Measurements from ENCODE around the gene NFE2L3. TPM values are rescaled to one million over a fixed set of nuclear protein-coding genes. Genes with fewer than 3 reads are reported as not detected.

NFE2L3 gene
- total RNA-seq, 1 experiment from 2014 or later, result 69.0 TPM

GRCh38 chr7:26202019-26202990 is 50.3 kb downstream of the NFE2L3 start:
- Histone ChIP-seq H3K27me3 (ENCODE audit: control insufficient read depth, insufficient read depth, low read length) (no peaks in the 10 kb centered on the region), H3K4me3 (ENCODE audit: insufficient read depth, low read depth, low read length) (peak overlapping the region; percentile 94), H3K36me3 (replicated peaks; ENCODE audit: control insufficient read depth, insufficient read depth, low read length) (peaks cover 16% of the 10 kb centered on the region)
- peak; percentile 68 for DNase-seq

- no peak for DNase-seq
- no peaks in the 10 kb centered on the region for H3K27me3 ChIP-seq (ENCODE audit: control insufficient read depth, insufficient read depth, low read length)
- peaks cover 19% of the 10 kb centered on the region for H3K36me3 ChIP-seq (replicated peaks; ENCODE audit: control insufficient read depth, insufficient read depth, low read length)
- H3K4me3 ChIP-seq (ENCODE audit: insufficient read depth, low read depth, low read length), result peak overlapping the region; percentile 94
Observed at GRCh38 chr7:26203016-26203415, 51.0 kb downstream of the NFE2L3 start.

GRCh38 chr7:26208040-26208439 is 56.0 kb downstream of the NFE2L3 start:
- peaks cover 28% of the 10 kb centered on the region for H3K36me3 ChIP-seq (replicated peaks; ENCODE audit: control insufficient read depth, insufficient read depth, low read length)

GRCh38 chr7:26212921-26213718 is 61.1 kb downstream of the NFE2L3 start:
- H3K36me3 ChIP-seq (replicated peaks; ENCODE audit: control insufficient read depth, insufficient read depth, low read length), result peaks cover 15% of the 10 kb centered on the region
- H3K4me3 ChIP-seq (ENCODE audit: insufficient read depth, low read depth, low read length), result no peak overlapping the region
- no peaks in the 10 kb centered on the region for H3K27me3 ChIP-seq (ENCODE audit: control insufficient read depth, insufficient read depth, low read length)
- DNase-seq, result no peak

More at GRCh38 chr7:26208040-26208439, 56.0 kb downstream of the NFE2L3 start:
- no peaks in the 10 kb centered on the region for H3K27me3 ChIP-seq (ENCODE audit: control insufficient read depth, insufficient read depth, low read length)
- no peak overlapping the region for H3K4me3 ChIP-seq (ENCODE audit: insufficient read depth, low read depth, low read length)
- DNase-seq, result no peak

GRCh38 chr7:26213807-26214515 is 62.0 kb downstream of the NFE2L3 start:
- Histone ChIP-seq H3K4me3 (ENCODE audit: insufficient read depth, low read depth, low read length) (no peak overlapping the region), H3K27me3 (ENCODE audit: control insufficient read depth, insufficient read depth, low read length) (no peaks in the 10 kb centered on the region), H3K36me3 (replicated peaks; ENCODE audit: control insufficient read depth, insufficient read depth, low read length) (peaks cover 13% of the 10 kb centered on the region)
- no peak for DNase-seq

GRCh38 chr7:26216049-26216448 is 64.1 kb downstream of the NFE2L3 start:
- peaks cover 2% of the 10 kb centered on the region for H3K36me3 ChIP-seq (replicated peaks; ENCODE audit: control insufficient read depth, insufficient read depth, low read length)
- DNase-seq, result no peak
- no peaks in the 10 kb centered on the region for H3K27me3 ChIP-seq (ENCODE audit: control insufficient read depth, insufficient read depth, low read length)
- H3K4me3 ChIP-seq (ENCODE audit: insufficient read depth, low read depth, low read length), result no peak overlapping the region

GRCh38 chr7:26224359-26224758 is 72.4 kb downstream of the NFE2L3 start:
- Histone ChIP-seq H3K36me3 (replicated peaks; ENCODE audit: control insufficient read depth, insufficient read depth, low read length) (no peaks in the 10 kb centered on the region), H3K4me3 (ENCODE audit: insufficient read depth, low read depth, low read length) (no peak overlapping the region), H3K27me3 (ENCODE audit: control insufficient read depth, insufficient read depth, low read length) (no peaks in the 10 kb centered on the region)
- DNase-seq, result no peak

- no peak for DNase-seq
- no peak overlapping the region for H3K4me3 ChIP-seq (ENCODE audit: insufficient read depth, low read depth, low read length)
- no peaks in the 10 kb centered on the region for H3K27me3 ChIP-seq (ENCODE audit: control insufficient read depth, insufficient read depth, low read length)
- no peaks in the 10 kb centered on the region for H3K36me3 ChIP-seq (replicated peaks; ENCODE audit: control insufficient read depth, insufficient read depth, low read length)
Observed at GRCh38 chr7:26227987-26228386, 76.0 kb downstream of the NFE2L3 start.

GRCh38 chr7:26233902-26234511 is 82.0 kb downstream of the NFE2L3 start:
- no peaks in the 10 kb centered on the region for H3K36me3 ChIP-seq (replicated peaks; ENCODE audit: control insufficient read depth, insufficient read depth, low read length)
- H3K27me3 ChIP-seq (ENCODE audit: control insufficient read depth, insufficient read depth, low read length), result no peaks in the 10 kb centered on the region
- DNase-seq, result no peak
- no peak overlapping the region for H3K4me3 ChIP-seq (ENCODE audit: insufficient read depth, low read depth, low read length)

Other genes starting within 250 kb of the NFE2L3 start
- gene HNRNPA2B1, start 48.5 kb downstream of the NFE2L3 start, total RNA-seq (2014; rRNA removed; shearing (Covaris generic)), result 223 and 239 TPM in 2 replicates
- 170 and 231 TPM in 2 replicates for gene CBX3, start 49.5 kb downstream of the NFE2L3 start, total RNA-seq (2014; rRNA removed; shearing (Covaris generic))
- gene SNX10, start 139.7 kb downstream of the NFE2L3 start, total RNA-seq (2014; rRNA removed; shearing (Covaris generic)), result 16.2 and 17.6 TPM in 2 replicates